HS-27A (cell line): Measurements from ENCODE around the gene ANKRD22.

ENCODE experiments used
- DNase-seq: peaks from one replicate; pipeline ENCODE4 v3.0.0-alpha.2; 2012; ENCODE audit warnings: low read depth, missing footprints

The ANKRD22 gene

DNA sequence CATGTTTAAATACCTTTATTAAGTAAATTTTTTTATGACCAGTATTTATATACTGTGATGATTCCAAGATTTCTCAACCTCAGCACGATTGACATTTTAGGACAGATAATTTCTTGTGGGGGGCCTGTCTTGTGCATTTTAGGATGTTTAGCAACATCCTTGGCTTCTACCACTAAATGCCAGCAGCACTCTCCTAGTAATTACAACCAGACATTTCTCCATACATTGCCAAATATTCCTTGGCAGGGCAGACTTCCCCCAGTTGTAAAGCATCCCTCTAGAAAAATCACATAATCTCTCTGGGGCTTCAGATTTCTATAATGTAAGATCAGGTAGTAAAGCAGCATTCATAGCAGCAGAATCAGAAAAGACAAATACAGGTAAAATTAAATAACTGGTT, 56.9 kb downstream of the ANKRD22 start:
- DNase-seq, result no peak

DNA sequence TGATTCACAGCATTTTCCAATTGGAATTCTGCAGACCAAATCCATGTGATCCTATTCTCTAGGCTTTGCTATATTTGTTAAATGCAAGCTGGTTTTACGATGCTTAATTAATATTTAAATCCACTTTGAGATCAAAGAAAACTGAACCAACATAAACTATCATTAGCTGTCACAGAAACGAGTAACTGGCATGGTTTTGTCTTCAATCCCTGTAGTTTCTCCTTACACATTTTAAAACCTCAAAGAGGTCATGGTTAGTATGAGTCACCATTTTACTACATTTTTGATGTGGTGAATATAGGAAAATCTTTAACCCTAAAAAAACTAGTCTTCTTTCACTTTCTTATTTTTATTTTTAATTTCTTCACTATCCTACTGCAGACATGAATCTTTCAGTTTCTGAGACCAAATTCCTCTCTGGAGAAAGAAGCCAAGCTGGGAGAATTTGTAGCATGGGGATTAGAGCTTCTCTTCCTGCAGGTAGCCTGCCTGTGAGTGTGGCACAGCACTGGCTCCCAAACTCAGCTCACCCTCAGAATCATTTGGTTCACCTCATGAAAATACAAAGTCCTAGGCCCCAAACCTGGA, 57.8 kb downstream of the ANKRD22 start:
- no peak for DNase-seq

DNA sequence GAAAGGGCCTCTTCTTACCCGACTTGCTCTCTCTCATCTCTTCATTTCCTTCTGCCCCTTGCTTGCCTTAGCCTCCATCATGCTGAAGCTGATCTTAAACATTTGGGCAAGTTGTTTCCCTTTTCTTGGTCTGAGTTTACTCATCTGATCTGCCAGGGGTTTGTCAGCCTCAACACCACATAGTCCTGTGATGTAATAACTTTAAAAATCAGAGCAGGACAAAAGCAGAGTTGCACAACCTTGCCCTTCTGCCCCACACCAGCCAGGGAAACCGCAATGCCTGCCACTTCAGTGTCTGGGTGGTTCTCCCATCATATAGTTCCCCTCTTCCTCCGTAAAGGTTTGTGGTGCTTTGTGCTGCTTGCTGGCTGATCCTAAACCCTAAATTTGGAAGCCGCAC, 59.0 kb downstream of the ANKRD22 start:
- no peak for DNase-seq

DNA sequence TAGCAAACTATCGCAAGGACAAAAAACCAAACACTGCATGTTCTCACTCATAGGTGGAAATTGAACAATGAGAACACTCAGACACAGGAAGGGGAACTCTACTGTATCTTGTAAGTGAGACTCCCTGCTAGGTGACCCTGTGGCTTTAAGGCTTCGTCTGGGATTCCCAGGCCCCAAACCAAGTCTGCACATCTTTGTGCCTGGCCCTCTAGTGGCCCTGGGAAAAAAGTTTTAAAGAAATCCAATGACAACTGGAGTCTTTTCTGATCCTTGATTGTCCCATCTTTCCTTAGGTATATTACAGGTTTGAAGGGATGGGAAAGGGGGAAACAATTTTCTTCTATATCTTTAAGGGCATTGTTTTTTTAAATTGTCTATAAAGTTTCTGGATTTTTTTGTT, 59.7 kb downstream of the ANKRD22 start:
- DNase-seq, result no peak

DNA sequence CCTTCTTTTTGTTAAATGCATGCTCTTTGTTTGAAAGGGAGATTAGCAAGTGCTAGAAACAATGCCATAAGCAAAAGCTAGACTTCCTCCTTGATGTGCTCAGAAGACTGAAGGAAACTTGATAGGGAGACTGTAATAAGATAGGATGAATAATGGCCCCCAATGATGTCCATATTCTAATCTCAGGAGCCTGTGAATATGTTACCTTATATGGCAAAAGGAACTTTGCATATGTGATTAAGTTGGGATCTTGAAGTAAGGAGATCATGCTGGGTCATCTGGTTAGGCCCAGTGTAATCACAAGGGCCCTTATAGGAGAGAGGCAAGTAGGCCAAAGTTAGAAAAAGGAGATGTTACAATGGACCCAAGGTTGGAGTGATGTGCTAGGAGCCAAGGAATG, 62.7 kb downstream of the ANKRD22 start:
- DNase-seq, result no peak

DNA sequence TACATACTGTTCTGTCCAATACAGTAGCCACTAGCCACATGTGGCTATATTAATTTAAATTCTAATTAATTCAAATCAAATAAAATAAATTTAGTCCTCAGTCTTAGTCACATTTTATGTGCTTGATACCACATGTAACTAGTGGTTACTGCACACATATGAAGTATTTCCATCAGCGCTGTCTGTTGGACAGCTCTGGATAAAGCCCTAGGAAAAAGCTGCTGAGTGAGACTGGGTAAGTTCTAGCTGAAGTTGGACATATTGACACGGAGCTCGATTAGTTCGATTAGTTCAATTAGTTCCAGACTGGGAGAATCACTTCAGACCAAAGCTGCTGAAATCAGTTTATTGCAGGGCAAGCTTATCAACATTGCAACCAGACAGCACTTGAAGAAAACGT, 64.2 kb downstream of the ANKRD22 start:
- DNase-seq, result no peak

DNA sequence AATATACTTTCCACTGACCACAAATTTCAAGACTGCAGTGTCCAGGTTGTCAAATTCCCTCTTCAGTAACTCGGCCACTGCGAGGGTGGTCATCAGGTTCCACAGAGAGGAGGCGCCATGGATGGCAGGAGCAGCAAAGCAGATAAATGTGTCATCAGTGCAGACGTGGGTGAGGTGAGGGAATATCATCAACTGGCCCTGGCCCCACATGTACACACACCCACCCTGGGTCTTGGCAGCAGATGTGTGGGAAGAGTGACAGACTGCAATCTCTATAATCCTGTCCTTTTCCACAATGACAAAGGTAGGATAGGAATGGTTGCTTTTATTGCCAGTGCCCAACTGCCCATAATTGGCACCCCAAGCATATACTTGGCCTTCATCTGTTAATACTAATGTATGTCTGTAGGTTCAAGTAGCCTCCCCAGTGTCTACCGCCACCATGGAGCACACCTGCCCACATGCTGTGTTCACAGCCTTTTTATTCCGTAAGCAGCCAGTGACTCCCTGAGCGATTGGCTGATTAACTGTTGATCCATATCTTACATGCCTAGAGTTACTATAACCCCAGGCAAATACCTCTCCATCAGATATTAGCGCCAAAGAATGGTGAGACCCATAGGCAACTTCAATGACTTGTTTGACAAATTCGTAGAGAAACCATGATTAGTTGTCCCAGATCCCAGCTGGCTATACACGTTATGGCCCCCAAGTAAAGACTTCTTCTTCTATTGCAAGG, 65.4 kb downstream of the ANKRD22 start:
- DNase-seq, result no peak

DNA sequence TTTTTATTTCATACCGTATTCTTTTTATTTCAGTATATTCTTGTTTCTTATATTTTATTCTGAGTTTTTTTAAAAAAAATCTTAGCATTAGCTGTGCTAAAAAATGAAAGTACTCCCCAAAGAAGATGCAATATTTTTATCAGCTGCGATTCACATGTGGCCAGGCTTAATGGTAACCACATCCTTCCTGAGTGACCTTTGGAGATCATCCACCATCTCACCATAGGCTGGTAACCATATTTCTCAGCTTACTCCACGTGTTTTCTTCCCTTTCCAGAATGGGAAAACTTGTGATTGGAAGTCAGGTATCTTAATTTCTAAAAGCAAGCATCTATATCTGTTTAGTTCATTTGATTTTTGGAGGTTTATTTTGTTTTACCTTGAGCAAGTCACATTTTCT, 67.9 kb downstream of the ANKRD22 start:
- DNase-seq, result no peak

DNA sequence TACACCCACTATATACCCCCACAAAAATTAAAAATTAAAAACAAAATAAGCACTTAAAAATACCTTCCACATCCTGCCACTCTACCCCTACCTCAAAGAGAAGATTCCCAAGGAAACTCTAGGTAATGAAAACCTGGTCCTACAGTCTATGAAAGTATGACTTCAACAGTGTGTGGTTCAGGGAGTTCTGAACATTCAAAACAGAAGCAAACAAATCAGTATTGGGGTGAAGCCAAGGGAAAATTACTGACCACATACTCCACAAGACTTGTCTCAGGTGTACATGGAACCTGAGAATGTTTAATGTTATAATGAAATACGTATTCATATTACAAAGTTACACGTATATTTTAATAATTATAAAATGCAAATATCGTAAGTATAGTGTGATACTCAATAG, 69.4 kb downstream of the ANKRD22 start:
- DNase-seq, result no peak

DNA sequence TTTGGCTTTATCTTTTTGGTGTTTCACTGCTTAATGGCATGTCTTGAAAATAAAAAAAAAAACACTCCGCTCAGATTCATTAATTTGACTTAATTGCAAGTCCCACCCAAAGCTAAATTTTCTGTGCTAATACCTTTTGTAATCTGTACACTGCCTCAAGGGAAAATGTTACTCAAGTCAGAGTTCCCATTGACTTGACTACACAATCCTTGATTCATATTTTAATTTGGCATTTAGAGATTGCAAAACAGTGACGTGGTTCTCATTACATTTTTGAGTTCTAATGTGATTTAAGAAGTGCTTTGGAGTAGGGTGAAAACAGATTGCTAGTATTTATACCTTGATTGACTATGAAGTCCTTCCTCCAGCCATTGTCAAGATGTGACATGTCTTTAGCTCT, 70.4 kb downstream of the ANKRD22 start:
- DNase-seq, result no peak
